Body of pancreas (tissue), 4 donors: ENCODE data around the gene OR7A10.

Source experiments
- CTCF ChIP-seq, 7 experiments: fragments of 450-650 bp in 4 of 7; fragments of 200-600 bp in 3 of 7; sonication (generic) in 3 of 7; IDR thresholded peaks; one replicate each; pipeline ENCODE4 v1.5.1; 2016 to 2019; ENCODE audit warnings: antibody characterized with exemption in 7 of 7
- POLR2A ChIP-seq, 3 donors: fragments of 450-650 bp; IDR thresholded peaks; one replicate each; pipeline ENCODE4 v1.6.1; 2016; ENCODE audit warnings: antibody characterized with exemption in 3 of 3, mild to moderate bottlenecking in 2 of 3

- TF ChIP-seq CTCF (IDR thresholded peaks at IDR 0.05): no peak
- TF ChIP-seq POLR2A (IDR thresholded peaks at IDR 0.05): no peak
Observed at GRCh38 chr19:14848822-14849221, at the start of gene OR7A10.
